Glomerular visceral epithelial cell (primary cell): Measurements from ENCODE around the gene BAZ1B.
"Not testable (repeated sequence)": the region's sequence is repeated elsewhere in the genome, so short reads cannot be mapped to it uniquely, and the experiment has no call there.

Experiments
- DNase-seq: peaks from one replicate; pipeline ENCODE4 v3.0.0-alpha.2; 2016; ENCODE audit errors: extremely low spot score

BAZ1B gene

DNA sequence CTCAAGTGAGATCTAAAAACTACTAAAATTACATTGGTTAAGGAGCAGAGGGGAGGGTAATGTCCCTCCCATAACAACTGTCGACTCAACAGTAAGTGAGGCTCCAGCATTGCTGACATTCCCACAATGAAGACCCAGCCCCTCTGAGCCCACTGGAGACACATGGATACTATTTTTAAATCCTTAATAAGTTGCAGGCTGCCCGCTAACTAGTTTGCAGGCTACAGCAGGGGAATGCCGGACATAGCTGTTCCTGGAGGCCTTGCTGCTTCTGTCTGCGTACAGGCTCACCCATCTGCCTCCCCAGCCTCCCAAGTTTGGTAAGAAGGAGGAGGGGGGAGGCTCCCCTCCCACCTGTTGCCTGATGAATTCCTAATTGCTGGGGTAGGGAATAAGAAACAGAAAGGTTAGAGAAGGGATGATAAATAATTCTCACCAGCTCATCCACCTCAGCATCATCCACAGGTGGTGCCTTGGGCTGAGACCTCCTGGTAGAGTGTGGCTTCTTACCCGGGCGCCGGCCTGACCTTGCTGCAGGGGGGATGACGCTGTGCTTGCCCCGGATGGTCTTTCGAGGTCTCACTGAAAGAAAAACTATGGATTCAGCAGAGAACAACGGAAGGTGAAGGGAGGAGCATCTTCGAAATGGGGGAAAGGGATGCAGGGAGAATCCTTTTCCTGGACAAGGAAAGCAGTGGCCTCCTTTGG lies 78.4 kb downstream of the BAZ1B start:
- no peak for DNase-seq

DNA sequence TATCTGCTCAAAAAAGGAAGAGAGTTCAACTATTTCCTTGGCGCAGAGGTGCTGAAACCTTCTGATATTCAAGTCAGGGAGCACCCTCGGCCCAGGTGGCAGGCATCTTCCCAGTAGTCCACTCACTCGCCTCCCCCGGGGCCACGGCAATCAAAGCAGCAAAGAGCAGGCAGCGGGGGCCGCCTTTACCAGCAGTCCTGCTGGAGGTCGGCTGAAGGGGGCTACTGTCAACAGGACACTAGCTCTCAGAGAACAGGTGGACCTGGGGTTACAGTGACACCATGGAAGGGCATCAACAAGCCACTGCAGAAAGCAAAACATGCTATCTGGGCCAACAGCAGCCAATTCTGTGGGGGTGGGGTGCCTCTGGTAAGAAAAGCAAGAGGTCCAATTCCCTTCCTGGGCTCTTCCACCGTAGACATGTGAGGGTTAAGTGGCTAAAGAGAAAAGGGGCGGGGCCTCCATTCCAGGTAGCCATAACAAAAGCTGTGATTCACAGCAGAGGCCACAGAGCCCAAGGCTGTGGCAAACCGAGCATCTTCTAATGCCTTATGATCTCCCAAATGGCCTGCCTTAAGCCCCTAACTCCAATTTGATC lies 79.1 kb downstream of the BAZ1B start:
- DNase-seq: no peak

DNA sequence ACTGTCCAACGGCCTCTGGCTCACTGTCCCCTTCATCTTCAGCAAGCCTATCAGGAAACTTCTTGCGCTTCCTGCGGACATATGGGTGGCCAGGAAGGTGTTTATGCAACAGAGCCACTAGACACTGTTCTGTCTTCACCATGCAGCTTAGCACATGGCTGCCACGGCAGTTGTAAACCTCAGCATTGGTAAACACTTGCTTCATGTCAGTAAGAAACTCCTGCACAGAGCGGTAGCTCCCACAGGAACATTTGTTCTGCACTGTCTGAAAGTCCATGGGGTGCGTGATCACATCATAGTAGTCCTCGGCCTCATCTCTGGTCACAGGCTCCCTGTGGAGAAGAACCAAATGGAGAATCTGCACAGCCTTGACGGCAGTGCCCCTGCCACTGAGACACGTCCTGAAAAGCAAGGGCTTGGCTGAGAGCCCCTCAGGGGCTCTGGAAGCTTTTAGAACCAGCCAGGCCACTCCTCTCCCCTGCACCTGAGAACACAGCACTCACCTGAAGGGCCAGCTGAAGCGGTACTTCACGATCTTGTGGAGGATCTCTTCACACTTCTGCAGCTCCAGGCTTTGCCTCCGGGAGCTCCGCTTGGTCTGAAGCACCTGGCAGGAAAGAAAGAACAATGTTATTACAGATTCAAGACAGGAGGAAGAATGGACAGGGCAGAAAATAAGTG lies 79.7 kb downstream of the BAZ1B start:
- no peak for DNase-seq

DNA sequence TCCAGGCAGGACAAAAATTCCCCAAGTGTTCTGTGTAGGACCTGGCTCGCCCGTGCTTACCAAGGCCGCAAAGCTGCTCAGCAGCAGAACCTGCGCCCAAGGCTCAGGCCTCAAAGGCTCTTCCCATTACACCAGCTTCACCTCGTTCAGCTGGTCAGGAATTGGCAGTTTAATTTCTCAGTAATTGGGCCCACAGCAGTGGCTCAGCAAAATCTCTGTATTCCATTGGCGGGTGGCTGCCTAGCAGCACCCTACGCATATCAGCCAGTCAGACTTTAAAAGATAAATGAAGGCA lies 82.7 kb downstream of the BAZ1B start:
- DNase-seq: no peak

DNA sequence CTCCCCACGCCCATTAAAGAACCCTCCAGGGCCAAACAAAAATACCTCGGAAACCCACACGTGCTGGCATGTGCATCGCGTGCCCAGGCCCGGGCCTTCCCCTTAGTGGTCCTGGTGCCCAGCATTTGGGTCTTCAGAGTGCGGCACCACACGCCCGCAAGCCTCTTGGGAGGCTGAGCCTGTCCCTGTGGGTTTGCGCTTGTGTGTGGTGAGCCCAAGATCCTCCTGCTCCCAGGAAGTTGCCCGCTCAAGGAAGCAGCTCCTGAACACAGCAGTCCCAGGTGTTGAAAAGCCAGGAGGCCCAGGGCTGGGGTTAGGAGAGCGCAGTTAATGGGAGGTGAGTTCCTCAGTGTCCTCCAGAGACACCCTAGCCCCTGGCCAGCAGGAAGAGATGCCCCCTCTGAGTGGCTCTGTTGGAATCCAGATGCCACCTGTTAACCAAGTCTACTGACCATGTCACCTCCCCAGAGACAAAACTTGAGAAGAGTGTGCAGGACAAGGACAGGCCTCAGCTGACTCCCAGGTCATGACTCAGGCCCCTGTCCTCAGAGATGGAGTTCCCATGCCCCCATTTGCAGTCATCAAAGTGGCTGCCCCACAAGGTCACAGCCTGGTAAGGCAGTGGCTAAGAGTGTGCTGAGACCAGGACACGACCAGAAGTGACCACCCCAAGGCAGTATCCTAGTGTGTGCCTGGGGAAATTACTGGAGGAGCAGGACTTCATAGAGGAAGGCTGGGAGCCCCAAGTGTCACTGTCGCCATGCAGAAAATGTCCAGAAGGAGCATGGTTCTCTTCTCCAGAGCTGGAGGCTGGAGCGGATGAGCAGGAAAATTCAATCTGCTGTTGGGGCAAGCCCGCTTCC lies 83.3 kb downstream of the BAZ1B start:
- no peak for DNase-seq

DNA sequence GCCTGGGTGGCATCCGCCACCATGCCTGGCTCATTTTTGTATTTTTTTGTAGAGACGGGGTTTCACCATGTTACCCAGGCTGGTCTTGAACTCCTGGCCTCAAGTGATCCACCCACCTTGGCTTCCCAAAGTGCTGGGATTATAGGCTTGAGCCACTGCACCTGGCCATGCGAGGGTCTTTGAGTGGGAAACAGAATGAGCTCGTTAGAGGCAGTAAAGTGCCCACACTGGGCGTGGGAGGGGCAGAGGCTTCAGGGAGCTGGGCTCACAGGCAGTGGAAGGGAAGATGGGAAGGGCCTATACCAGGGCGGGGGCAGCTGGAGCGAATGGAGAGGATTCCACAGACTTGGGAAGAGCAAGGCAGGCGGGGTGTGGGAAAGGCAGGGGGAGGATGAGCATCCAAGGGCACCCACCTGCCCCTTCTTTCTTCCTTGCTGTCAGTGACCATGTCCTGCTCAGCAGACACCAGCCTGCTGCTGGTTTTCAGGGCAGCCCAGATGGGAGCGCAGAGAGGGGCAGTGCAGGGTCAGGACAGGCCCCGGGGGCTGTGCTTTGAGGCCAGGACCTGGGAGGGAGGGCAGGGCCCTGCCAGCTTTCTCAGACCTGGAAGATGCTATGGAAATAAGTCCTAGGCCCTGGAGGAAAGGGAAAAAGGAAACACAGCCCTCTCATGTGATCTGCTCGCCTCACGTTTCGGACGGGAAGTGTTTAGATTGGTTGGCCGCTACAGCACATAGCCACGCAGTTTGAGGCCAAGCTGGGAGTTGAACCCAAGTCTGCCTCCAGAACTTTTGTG lies 84.3 kb downstream of the BAZ1B start:
- DNase-seq: no peak

DNA sequence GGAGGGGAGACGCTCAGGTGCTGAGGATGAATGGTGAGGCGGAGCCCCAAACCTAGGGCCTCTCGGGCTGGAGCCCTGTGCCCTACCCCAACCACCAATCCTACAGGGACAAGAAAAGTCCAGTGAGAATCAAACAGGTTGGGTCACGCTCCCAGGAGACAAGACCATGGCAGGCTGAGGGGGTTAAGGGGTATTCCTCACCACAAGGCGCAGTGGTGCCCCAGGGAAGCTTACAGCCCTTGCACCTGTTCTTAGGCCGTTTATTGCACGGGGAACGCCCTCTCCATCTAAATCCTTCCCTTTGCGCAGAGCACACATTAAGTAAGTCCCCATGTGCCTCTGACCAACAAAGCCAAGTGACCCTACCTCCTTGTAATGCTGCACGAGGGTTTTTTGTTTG lies 85.0 kb downstream of the BAZ1B start:
- DNase-seq: no peak

DNA sequence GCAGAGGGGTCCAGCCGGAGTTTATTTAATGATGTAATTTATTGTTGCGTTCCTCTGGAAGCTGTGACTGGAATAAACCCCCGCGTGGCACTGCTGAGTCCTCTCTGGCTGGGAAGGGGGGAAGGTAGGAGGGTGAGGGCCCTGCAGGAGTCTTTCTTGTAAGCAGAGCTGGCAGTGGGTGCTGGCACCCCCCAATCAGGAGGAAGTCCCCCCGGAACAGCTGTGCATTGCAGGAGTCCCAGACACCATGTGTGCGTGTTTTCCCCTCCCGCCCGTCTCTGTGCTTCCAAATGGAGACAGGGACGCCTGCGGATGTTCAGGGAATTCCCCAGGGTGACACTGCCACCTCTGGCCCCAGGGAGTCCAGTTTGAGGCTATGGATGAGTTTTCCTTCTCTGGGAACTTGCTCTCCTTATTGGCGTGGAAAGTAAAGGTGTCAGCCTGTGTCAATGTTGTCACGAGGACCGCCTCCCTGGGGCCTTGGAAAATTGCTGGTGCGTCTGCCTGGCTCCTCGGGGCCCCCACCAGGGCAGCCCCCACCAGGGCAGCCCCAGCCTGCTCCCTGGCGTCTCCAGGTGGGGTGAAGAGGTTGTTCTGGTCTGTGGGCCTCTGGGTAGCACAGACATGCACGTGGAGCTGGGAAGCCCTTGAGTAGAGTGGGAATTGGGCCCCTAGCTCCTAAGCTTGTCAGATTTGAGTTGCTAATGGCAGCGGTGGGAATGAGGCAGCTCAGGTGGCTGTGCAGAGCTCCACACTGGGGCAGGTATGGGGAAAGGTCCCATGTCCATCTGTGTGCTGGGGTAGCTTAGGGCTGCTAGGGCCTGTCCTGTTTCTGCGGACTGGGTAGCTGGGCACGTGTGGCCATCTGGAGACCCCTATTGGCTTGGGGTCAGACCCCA lies 85.8 kb downstream of the BAZ1B start:
- DNase-seq: peak; percentile 38

DNA sequence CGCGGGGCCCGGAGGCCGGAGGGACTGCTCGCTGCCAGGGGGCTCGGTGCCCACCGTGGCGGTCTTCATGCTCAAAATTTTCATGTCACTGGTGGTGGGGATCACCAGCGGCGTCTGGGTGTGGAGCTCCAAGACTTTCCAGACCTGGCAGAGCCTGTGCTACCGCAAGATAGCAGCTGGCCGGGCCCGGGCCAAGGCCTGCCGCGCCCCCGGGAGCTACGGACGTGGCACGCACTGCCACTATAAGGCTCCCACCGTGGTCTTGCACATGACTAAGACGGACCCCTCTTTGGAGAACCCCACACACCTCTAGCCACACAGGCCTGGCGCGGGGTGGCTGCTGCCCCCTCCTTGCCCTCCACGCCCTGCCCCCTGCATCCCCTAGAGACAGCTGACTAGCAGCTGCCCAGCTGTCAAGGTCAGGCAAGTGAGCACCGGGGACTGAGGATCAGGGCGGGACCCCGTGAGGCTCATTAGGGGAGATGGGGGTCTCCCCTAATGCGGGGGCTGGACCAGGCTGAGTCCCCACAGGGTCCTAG lies 86.6 kb downstream of the BAZ1B start:
- DNase-seq: no peak

DNA sequence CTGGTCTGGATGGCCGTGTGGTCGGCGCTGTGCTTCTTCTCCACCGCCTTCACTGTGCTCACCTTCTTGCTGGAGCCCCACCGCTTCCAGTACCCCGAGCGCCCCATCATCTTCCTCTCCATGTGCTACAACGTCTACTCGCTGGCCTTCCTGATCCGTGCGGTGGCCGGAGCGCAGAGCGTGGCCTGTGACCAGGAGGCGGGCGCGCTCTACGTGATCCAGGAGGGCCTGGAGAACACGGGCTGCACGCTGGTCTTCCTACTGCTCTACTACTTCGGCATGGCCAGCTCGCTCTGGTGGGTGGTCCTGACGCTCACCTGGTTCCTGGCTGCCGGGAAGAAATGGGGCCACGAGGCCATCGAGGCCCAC lies 87.4 kb downstream of the BAZ1B start:
- DNase-seq: no peak

DNA sequence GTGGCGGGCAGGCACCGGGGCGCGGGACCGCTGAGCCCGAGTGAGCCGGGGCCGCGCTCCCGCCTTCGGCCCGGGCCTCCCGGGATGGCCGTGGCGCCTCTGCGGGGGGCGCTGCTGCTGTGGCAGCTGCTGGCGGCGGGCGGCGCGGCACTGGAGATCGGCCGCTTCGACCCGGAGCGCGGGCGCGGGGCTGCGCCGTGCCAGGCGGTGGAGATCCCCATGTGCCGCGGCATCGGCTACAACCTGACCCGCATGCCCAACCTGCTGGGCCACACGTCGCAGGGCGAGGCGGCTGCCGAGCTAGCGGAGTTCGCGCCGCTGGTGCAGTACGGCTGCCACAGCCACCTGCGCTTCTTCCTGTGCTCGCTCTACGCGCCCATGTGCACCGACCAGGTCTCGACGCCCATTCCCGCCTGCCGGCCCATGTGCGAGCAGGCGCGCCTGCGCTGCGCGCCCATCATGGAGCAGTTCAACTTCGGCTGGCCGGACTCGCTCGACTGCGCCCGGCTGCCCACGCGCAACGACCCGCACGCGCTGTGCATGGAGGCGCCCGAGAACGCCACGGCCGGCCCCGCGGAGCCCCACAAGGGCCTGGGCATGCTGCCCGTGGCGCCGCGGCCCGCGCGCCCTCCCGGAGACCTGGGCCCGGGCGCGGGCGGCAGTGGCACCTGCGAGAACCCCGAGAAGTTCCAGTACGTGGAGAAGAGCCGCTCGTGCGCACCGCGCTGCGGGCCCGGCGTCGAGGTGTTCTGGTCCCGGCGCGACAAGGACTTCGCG lies 88.0 kb downstream of the BAZ1B start:
- DNase-seq: no peak

DNA sequence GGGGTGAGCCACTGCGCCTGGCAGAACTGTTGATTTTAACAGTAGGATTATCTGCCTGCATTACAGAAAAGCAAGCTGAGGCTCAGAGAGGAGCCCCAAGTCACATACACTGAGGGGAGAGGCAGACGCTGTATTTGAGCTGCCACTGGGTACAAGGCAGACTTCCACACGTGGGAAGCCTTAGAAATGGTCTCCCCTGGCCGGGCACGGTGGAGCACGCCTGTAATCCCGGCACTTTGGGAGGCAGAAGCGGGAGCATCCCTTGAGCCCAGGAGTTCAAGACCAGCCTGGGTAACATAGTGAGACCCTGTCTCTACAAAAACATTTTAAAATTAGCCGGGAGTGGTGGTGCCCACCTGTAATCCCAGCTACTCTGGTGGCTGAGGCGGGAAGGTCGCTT lies 89.4 kb downstream of the BAZ1B start:
- DNase-seq: no peak

DNA sequence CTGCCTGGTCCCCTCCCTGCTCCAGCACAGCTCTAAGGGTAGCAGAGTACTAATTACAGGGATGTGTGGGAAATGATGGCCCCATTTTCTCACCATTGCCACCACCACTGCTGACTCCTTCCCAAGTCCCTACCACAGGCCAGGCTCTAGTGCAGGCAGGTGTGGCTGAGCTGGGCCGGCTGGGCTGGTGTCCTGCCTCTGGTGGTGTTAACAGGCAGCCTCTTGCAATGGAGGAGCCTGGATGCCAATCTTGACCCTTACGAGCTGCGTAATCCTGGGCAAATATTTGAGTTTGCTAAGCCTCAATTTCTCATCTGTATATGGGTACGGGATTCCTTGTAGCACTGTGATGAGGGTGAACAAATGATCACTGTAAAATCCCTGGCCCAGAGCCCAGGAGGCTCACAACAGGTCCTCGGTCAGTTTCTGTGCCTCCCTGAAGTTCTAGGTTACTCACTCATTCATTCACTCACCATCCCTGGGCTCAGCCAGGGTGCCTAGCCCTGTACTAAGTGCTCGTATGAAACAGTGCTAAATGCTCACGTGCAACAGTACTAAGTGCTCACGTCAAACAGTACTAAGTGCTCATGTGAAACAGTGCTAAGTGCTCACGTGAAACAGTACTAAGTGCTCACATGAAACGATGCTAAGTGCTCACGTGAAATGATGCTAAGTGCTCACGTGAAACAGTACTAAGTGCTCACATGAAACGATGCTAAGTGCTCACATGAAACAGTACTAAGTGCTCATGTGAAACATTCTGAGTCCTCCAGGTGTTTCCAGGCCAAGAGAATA lies 90.9 kb downstream of the BAZ1B start:
- DNase-seq: no peak

DNA sequence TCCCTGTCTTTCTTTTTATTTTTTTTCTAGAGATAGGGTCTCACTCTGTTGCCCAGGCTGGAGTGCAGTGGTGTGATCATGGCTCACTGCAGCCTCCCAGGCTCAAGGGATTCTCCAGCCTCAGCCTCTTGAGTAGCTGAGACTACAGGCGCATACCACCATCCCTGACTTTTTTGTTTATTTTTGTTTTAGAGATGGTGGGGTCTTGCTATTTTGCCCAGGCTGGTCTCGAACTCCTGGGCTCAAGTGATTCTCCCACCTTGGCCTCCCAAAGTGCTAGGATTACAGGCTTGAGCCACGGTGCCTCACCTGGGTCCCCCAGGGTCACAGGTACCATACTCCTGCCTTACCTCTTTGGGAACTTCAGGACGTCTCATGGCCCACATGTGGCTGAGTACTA lies 91.6 kb downstream of the BAZ1B start:
- not testable (repeated sequence) for DNase-seq

DNA sequence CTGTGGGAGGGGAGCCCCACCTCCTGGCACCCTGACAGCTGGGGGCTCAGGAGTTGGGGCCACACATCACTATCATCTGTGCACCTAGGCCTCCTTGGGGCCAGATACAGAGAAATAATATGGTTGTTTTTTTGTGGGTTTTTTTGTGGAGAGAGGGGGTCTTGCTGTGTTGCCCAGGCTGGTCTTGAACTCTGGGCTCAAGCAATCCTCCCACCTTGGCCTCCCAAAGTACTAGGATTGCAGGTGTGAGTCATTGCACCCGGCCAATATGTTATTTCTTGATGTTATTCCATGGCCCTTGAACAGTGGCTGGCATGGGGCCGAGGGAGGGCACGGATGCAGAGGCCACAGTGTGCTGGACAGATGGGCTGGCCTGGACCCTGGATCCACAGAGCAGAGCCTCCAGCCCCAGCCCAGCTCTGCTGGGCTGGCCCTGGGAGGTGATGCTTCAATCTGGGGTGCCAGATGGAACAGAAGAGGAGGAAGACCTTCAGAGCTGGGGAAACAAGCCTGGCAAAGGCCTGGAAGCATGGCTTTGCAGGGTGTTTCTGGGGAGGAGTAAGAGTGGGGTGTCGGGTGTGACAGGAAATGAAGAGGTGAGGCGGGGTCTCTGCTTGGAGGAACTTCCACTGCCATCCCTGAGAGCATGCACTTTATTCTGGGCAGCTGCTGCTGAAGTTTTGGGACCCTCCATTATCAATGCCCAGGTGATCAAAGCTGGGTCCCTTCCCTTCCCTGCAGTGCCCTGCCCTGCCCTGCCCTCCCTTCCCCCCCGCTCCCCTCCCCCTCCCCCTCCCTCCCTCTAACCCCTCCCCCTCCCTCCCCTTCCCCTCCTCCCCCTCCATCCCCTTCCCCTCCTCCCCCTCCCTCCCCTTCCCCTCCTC lies 92.2 kb downstream of the BAZ1B start:
- no peak for DNase-seq

DNA sequence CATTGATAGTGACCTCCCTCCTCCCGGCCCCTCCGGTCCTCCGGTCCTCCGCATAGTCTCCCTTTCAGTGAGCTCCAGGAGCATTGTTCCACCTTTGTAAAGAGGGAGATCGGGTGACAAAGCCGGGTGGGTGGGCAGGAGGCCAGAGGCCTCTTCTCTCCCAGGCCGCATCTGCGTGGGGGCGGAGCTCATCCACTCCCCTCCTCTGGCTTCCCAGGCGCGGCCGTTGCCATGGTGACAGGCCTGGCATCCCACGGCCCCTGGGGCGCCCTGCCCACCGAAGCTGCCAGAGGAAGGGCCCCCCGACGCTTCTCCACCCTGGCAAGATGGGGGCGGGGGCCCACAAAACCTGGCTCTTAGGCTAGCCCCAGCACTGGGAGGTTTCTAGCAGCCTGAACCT lies 92.9 kb downstream of the BAZ1B start:
- no peak for DNase-seq

DNA sequence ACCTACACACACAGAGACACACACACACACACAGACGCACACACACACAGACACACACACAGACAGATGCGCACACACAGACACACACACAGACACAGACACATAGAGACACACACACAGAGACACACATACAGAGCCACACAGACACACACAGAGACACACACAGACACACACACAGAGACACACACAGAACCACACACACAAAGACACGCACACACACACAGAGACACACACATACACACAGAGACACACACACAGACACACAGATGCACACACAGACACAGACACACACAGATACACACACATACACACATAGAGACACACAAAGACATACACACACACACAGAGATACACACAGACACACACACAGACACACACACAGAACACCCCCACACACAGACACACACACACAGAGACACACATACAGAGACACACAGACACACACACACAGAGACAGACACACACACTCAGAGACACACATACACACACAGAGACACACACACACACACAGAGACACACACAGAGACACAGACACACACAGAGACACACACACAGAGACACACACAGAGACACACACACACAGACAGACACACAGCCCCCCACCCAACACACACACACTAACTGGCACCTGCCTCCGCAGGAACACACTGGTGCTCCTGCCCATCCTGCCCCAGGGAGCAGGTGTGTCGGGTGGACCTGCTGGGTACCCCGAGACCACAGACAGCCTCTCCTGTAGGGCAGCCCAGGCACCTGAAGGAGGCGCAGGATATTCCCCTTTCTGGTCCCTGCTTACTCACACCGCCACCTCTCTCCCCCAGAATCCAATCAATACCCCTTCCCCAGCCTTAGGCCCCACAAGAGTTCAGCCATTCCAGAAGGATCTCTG lies 93.9 kb downstream of the BAZ1B start:
- no peak for DNase-seq
